Measurements from ENCODE around the gene OR4F6.

DNA sequence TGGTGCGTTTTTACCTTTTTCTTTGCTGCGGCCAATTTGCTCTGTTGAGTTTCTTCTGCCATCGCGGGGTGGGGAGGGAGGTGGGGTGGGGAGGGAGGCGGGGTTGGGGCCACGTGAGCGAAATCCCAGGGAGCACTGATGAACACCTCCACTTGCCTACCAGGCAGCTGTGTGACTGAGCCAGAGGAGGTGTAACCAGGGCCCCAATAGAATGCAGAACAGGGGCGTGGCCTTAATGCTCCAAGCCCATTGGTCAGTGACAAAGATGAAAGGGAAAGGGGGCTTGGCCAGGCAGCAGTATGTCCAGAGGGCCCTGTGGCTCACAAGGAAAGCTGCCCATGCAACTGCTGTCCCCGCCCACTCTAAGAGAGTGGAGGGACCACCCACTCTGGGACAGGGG is 21.4 kb upstream of the OR4F6 start:
- TF ChIP-seq, protein P1, sequence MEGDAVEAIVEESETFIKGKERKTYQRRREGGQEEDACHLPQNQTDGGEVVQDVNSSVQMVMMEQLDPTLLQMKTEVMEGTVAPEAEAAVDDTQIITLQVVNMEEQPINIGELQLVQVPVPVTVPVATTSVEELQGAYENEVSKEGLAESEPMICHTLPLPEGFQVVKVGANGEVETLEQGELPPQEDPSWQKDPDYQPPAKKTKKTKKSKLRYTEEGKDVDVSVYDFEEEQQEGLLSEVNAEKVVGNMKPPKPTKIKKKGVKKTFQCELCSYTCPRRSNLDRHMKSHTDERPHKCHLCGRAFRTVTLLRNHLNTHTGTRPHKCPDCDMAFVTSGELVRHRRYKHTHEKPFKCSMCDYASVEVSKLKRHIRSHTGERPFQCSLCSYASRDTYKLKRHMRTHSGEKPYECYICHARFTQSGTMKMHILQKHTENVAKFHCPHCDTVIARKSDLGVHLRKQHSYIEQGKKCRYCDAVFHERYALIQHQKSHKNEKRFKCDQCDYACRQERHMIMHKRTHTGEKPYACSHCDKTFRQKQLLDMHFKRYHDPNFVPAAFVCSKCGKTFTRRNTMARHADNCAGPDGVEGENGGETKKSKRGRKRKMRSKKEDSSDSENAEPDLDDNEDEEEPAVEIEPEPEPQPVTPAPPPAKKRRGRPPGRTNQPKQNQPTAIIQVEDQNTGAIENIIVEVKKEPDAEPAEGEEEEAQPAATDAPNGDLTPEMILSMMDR (conservative IDR thresholded peaks at IDR 0.05 in 1 of 2, IDR thresholded peaks at IDR 0.05 in 1 of 2; ENCODE audit: low read depth in 1 of 2, low read length in 2 of 2): no peak
- TF ChIP-seq EZH2 (IDR thresholded peaks at IDR 0.05; ENCODE audit: low read length, missing control alignments): no peak
